Body of pancreas (tissue), 4 donors: ENCODE results near the gene MRTFB. TPM values are rescaled to one million over a fixed set of nuclear protein-coding genes. Genes with fewer than 3 reads are reported as not detected.

Source experiments
- ATAC-seq: fragments of 150-250 bp; one replicate; pipeline ENCODE4 v1.9.1; 2016
- DNase-seq, 4 donors: peaks; one replicate each; pipeline ENCODE4 v3.0.0-alpha.2; 2019
- H3K27ac ChIP-seq, 4 donors: fragments of 200-600 bp; sonication (generic); 1 replicate in 3 of 4; 2 replicates in 1 of 4; pipeline versions ENCODE4 v1.5.1 to v1.6.1; 2016 to 2019; ENCODE audit warnings: mild to moderate bottlenecking in 1 of 4, mixed read lengths in 1 of 4, moderate library complexity in 1 of 4
- H3K27me3 ChIP-seq, 2 donors: fragments of 200-600 bp; sonication (generic); one replicate each; pipeline ENCODE4 v1.6.0; 2016; ENCODE audit warnings: mild to moderate bottlenecking in 1 of 2
- H3K36me3 ChIP-seq, 2 donors: fragments of 200-600 bp; sonication (generic); replicated peaks in 1 of 2; 2 replicates each; pipeline ENCODE4 v1.5.1; 2016; ENCODE audit warnings: low read depth in 2 of 2; ENCODE audit not compliant: insufficient read depth in 1 of 2
- H3K4me1 ChIP-seq: fragments of 200-600 bp; sonication (generic); one replicate; pipeline ENCODE4 v1.6.0; 2016
- H3K4me3 ChIP-seq, 2 donors: fragments of 200-600 bp; sonication (generic); 1 replicate in 1 of 2; 2 replicates in 1 of 2; pipeline ENCODE4 v1.5.1; 2016 to 2019
- H3K9me3 ChIP-seq, 3 donors: fragments of 200-600 bp; sonication (generic); 1 replicate in 2 of 3; 2 replicates in 1 of 3; pipeline ENCODE4 v1.5.1; 2016
- POLR2A ChIP-seq, 3 donors: fragments of 450-650 bp; IDR thresholded peaks; one replicate each; pipeline ENCODE4 v1.6.1; 2016; ENCODE audit warnings: antibody characterized with exemption in 3 of 3, mild to moderate bottlenecking in 2 of 3
- WGBS, 2 donors: methylation state at CpG; one replicate each; pipeline ENCODE4 v1.1.5; 2017; 5-methylcytosine and 5-hydroxymethylcytosine counted together
- intact Hi-C: fragments of 100-400 bp; cut with DNase I; formaldehyde crosslinking; loops from one replicate; pipeline ENCODE4 v1.15.1; 2023
- total RNA-seq, 2 donors: library from RNA; depleted of rRNA; stranded (reverse); fragments of >200 nt; gene quantifications; one replicate each; pipeline ENCODE4 v1.1.0, GENCODE V29; 2016
- TF ChIP-seq, protein P1 (sequence below), 7 experiments: fragments of 450-650 bp in 4 of 7; fragments of 200-600 bp in 3 of 7; sonication (generic) in 3 of 7; IDR thresholded peaks; one replicate each; pipeline ENCODE4 v1.5.1; 2016 to 2019; ENCODE audit warnings: antibody characterized with exemption in 7 of 7

Gene MRTFB
- total RNA-seq, 2 donors from 2014 or later = 39.2 to 46.8 TPM

DNA sequence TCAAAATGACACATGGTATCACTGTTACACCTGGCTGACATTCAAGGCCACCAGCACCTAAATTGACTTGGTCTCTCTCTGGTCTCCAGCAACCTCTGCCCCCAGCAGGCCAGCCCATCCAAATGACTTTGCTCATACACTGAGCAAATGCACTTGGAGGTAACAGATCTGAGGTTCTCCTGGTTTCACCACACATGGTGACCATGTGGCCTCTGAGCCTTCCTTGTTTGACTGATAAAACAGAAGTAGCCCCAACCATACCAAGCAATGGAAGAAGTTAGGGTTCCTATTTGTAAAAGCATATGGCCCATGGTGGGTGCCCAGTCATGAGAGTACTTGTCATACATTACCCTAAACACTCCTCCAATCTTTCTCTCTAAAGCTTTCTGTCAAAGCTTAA is 181.7 kb downstream of the MRTFB start:
- Histone ChIP-seq H3K27me3 (no peaks in the 10 kb centered on the region), H3K4me1 (no peaks in the 10 kb centered on the region), H3K27ac (no peak overlapping the region), H3K4me3 (no peak overlapping the region), H3K9me3 (no peaks in the 10 kb centered on the region), H3K36me3 (peaks cover 9 to 21% of the 10 kb centered on the region in 2 donors)
- TF ChIP-seq, protein P1, sequence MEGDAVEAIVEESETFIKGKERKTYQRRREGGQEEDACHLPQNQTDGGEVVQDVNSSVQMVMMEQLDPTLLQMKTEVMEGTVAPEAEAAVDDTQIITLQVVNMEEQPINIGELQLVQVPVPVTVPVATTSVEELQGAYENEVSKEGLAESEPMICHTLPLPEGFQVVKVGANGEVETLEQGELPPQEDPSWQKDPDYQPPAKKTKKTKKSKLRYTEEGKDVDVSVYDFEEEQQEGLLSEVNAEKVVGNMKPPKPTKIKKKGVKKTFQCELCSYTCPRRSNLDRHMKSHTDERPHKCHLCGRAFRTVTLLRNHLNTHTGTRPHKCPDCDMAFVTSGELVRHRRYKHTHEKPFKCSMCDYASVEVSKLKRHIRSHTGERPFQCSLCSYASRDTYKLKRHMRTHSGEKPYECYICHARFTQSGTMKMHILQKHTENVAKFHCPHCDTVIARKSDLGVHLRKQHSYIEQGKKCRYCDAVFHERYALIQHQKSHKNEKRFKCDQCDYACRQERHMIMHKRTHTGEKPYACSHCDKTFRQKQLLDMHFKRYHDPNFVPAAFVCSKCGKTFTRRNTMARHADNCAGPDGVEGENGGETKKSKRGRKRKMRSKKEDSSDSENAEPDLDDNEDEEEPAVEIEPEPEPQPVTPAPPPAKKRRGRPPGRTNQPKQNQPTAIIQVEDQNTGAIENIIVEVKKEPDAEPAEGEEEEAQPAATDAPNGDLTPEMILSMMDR (IDR thresholded peaks at IDR 0.05) = no peak
- no peak for TF ChIP-seq POLR2A (IDR thresholded peaks at IDR 0.05)
- intact Hi-C loops = no loop called here
- DNase-seq = no peak
- ATAC-seq = no peak

DNA sequence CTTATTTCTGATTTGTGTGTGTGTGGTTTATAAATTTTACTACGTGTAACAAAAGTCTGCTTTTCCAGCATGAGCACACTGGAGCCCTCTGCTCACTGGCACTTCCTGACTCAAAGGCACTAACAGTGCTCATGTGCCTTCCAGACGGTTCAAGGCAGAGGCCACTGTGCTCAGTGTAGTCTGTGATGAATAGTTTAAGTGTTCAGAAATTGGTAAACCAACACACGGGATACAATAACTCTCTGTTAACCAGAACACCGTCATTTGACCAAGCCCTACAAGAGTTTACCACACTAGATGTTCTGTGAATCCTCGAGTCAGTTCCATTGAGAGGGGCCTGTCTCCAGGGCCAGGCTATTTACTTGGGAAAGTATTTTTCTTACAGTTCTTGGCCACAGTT is 191.9 kb downstream of the MRTFB start:
- ATAC-seq (no peak), DNase-seq (no peak)
- Histone ChIP-seq H3K4me1 (no peaks in the 10 kb centered on the region), H3K27ac (no peak overlapping the region), H3K36me3 (peaks cover 19 to 48% of the 10 kb centered on the region in 2 donors), H3K4me3 (no peak overlapping the region), H3K27me3 (no peaks in the 10 kb centered on the region), H3K9me3 (no peaks in the 10 kb centered on the region)
- TF ChIP-seq POLR2A (IDR thresholded peaks at IDR 0.05) = no peak
- TF ChIP-seq, protein P1 (IDR thresholded peaks at IDR 0.05) = no peak
- 82 to 90% methylated on average over 5 of the region's 5 CpGs for WGBS, 2 donors
- intact Hi-C loops = no loop called here

DNA sequence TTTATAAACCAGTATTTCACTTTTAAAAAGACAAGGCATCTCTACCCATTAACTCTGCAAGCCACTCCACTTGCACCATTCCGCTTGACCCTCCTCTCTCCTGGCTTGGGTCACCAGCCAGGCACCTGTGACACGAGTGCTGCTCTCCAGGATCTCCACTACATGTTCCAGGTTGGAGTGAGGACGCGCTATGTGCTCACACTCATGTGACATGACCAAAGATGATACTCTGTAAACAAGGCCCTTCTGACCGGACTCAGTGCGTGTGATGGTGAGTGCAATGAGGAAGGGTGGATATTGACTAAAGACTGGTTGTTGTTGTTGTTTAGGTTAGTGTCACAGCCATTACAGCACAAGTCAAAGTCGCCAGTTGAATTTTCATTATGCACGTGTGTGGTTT is 192.7 kb downstream of the MRTFB start:
- intact Hi-C loops = no loop called here
- TF ChIP-seq, protein P1 (IDR thresholded peaks at IDR 0.05) = no peak
- no peak for TF ChIP-seq POLR2A (IDR thresholded peaks at IDR 0.05)
- H3K36me3 ChIP-seq = peaks cover 19 to 41% of the 10 kb centered on the region in 2 donors

DNA sequence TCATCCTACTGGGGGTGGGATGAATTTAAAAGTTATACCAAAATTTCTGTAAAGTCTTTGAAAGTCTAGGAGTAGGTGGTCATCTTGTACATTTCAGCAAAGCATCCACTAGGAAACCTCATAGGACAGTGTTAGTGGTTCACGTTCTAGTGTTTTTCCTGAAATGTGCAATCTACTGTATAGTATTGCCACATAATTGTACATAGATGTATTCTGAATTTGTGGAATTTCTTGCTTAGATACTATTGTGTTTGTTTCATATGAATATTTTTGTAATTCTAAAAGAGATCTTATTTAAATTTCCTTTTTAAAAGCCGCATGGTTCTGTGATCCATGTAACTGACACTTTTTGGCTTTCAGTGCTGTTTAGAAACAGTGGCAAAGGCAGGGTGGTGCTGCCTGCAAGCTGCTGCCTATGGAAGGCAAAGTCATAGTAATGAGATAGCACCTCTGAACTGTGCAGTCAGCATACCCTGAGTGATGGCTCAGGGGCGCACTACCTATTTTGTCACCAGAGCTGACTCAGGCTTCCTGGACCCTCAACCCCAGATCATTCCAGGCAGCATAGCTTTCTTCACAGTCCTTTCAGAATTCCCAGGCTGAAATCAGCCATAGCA is 193.3 kb downstream of the MRTFB start:
- H3K36me3 ChIP-seq = peaks cover 12 to 37% of the 10 kb centered on the region in 2 donors
- H3K4me3 ChIP-seq = no peak overlapping the region
- H3K9me3 ChIP-seq = no peaks in the 10 kb centered on the region
- DNase-seq = no peak
- H3K4me1 ChIP-seq = no peaks in the 10 kb centered on the region
- no peaks in the 10 kb centered on the region for H3K27me3 ChIP-seq
- TF ChIP-seq, protein P1 (IDR thresholded peaks at IDR 0.05) = no peak
- no peak for TF ChIP-seq POLR2A (IDR thresholded peaks at IDR 0.05)
- ATAC-seq = no peak
- H3K27ac ChIP-seq = no peak overlapping the region
- intact Hi-C loops = no loop called here
- 94 to 99% methylated on average over 3 of the region's 3 CpGs for WGBS, 2 donors

More for the DNA sequence above, 192.7 kb downstream of the MRTFB start:
- DNase-seq (no peak), ATAC-seq (no peak)
- Histone ChIP-seq H3K4me1 (no peaks in the 10 kb centered on the region), H3K27ac (no peak overlapping the region), H3K4me3 (no peak overlapping the region), H3K27me3 (no peaks in the 10 kb centered on the region), H3K9me3 (no peaks in the 10 kb centered on the region)
- WGBS, 2 donors = 93 to 96% methylated on average over 8 of the region's 8 CpGs

DNA sequence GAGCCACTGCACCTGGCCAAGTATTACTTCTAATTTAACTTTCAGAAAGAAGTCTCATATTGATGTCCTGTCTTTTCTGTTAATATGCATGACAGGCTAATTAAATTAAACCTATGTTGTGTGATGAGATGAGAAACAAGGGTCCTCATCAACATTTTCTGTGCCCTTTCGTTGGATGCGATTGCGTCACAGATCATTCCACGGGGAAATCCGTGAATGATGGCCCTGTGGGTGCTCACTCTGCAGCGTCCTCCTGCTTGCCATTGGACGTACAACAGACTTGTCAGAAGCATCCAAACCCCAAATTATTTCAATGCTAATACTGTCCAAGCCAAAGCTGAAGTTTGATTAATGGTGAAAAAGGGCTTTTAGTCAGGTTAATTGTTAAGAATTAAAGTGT is 197.0 kb downstream of the MRTFB start:
- no peak overlapping the region for H3K27ac ChIP-seq
- no peaks in the 10 kb centered on the region for H3K27me3 ChIP-seq
- H3K4me1 ChIP-seq = no peaks in the 10 kb centered on the region
- intact Hi-C loops = no loop called here
- WGBS, 2 donors = 95 to 97% methylated on average over 7 of the region's 7 CpGs
- no peaks in the 10 kb centered on the region for H3K9me3 ChIP-seq
- ATAC-seq (no peak), DNase-seq (no peak)
- no peak overlapping the region for H3K4me3 ChIP-seq
- peaks cover 0 to 13% of the 10 kb centered on the region in 2 donors for H3K36me3 ChIP-seq
- TF ChIP-seq, protein P1 (IDR thresholded peaks at IDR 0.05) = no peak
- TF ChIP-seq POLR2A (IDR thresholded peaks at IDR 0.05) = no peak
